Kidney (tissue), 14 donors: ENCODE results near the gene KIAA0930. TPM values are rescaled to one million over a fixed set of nuclear protein-coding genes. Genes with fewer than 3 reads are reported as not detected.

Experiments used
- DNase-seq, 5 donors: peaks; one replicate each; pipeline ENCODE4 v3.0.0-alpha.2; 2013 to 2020
- FAIRE-seq: peaks from 2 replicates; lab custom pipeline; 2012; peaks lifted over from hg19 to GRCh38; lab: Jason Lieb, UNC
- H3K27ac ChIP-seq, 2 donors: one replicate each; pipeline ENCODE4 v1.7.0; 2013; ENCODE audit warnings: low read depth in 2 of 2, low read length in 2 of 2, inconsistent platforms in 1 of 2
- H3K27me3 ChIP-seq: one replicate; pipeline ENCODE4 v1.7.1; 2013; ENCODE audit warnings: low read length, inconsistent platforms; ENCODE audit not compliant: control insufficient read depth, insufficient read depth
- H3K36me3 ChIP-seq, 3 donors: one replicate each; pipeline versions ENCODE4 v1.7.0 to v1.7.1; 2013; ENCODE audit warnings: low read length in 3 of 3, control low read depth in 1 of 3, inconsistent platforms in 1 of 3; ENCODE audit not compliant: insufficient read depth in 3 of 3, control insufficient read depth in 2 of 3
- H3K4me1 ChIP-seq, 3 donors: one replicate each; pipeline versions ENCODE4 v1.7.0 to v1.7.1; 2013; ENCODE audit warnings: low read length in 3 of 3, inconsistent platforms in 1 of 3, low read depth in 1 of 3; ENCODE audit not compliant: control insufficient read depth in 2 of 3, insufficient read depth in 2 of 3
- H3K4me3 ChIP-seq, 3 donors: one replicate each; pipeline versions ENCODE4 v1.7.0 to v1.8.1; 2013; ENCODE audit warnings: low read length in 3 of 3, control low read depth in 1 of 3, inconsistent platforms in 1 of 3
- H3K9ac ChIP-seq, 3 donors: one replicate each; pipeline versions ENCODE4 v1.7.0 to v1.7.1; 2013; ENCODE audit warnings: low read length in 3 of 3, control low read depth in 1 of 3, inconsistent platforms in 1 of 3
- H3K9me3 ChIP-seq, 3 donors: one replicate each; pipeline versions ENCODE4 v1.7.0 to v1.7.1; 2013; ENCODE audit warnings: low read length in 3 of 3, control low read depth in 1 of 3, inconsistent platforms in 1 of 3; ENCODE audit not compliant: control insufficient read depth in 2 of 3, insufficient read depth in 1 of 3
- CTCF ChIP-seq: IDR thresholded peaks from 3 replicates; pipeline ENCODE4 v1.5.1; 2012; ENCODE audit warnings: mild to moderate bottlenecking, moderate library complexity, borderline replicate concordance; ENCODE audit not compliant: insufficient read depth; ENCODE audit errors: extremely low read depth
- intact Hi-C: fragments of 100-400 bp; cut with DNase I; formaldehyde crosslinking; loops from one replicate; pipeline ENCODE4 v1.11.1; 2022
- polyA plus RNA-seq: library from polyadenylated mRNA; stranded (reverse); fragments of 350-450 nt; fragmentation: Illumina TruSeq; extraction: RNeasy Lipid Tissue Mini Kit (QIAGEN cat#74804); gene quantifications from one replicate; pipeline ENCODE4 v1.2.3, GENCODE V29; 2014; ENCODE audit warnings: low read depth, low replicate concordance; ENCODE audit not compliant: insufficient read depth
- total RNA-seq: library from RNA; stranded (reverse); fragmentation: NEBNext Ultra II Directional; extraction: Animal tissue kit (Norgen Biotek cat#: 25700); gene quantifications from one replicate; pipeline ENCODE4 v1.2.1, GENCODE V29; 2021
- donor health status: control.
- donor health status: control.
- donor health status: control.
- donor health status: control.
- donor health status: control.
- donor health status: DM: yes; HTN: yes; CAD: no.
- donor health status: Normal renal cell carcinoma (clear cell type).

The KIAA0930 gene
- total and polyA plus RNA-seq, 2 donors from 2014 or later, result 26.4 to 55.4 TPM

GRCh38 chr22:45201678-45202332, 38.9 kb downstream of the KIAA0930 start:
- Histone ChIP-seq H3K9me3 (no peaks in the 10 kb centered on the region), H3K27ac (no peak overlapping the region), H3K9ac (no peak overlapping the region), H3K4me1 (no peaks in the 10 kb centered on the region), H3K36me3 (peaks cover 0 to 10% (median 5%) of the 10 kb centered on the region in 3 donors), H3K27me3 (no peaks in the 10 kb centered on the region), H3K4me3 (no peak overlapping the region)
- TF ChIP-seq CTCF, result no peak
- intact Hi-C loops, result no loop called here
- FAIRE-seq (no peak), DNase-seq (no peak)

GRCh38 chr22:45200860-45201511, 39.7 kb downstream of the KIAA0930 start:
- intact Hi-C loops, result no loop called here
- Histone ChIP-seq H3K9ac (no peak overlapping the region), H3K4me1 (no peaks in the 10 kb centered on the region), H3K4me3 (no peak overlapping the region), H3K9me3 (no peaks in the 10 kb centered on the region), H3K36me3 (peaks cover 0 to 10% (median 5%) of the 10 kb centered on the region in 3 donors), H3K27ac (no peak overlapping the region), H3K27me3 (no peaks in the 10 kb centered on the region)
- DNase-seq, result no peak
- FAIRE-seq, result no peak
- no peak for TF ChIP-seq CTCF

- FAIRE-seq, result no peak
- intact Hi-C loops, result no loop called here
- DNase-seq, result no peak
Observed at GRCh38 chr22:45200230-45200629, 40.5 kb downstream of the KIAA0930 start.

More at GRCh38 chr22:45200230-45200629, 40.5 kb downstream of the KIAA0930 start:
- Histone ChIP-seq H3K9ac (no peak overlapping the region), H3K9me3 (no peaks in the 10 kb centered on the region), H3K27me3 (no peaks in the 10 kb centered on the region), H3K27ac (no peak overlapping the region), H3K36me3 (peaks cover 0 to 8% (median 5%) of the 10 kb centered on the region in 3 donors), H3K4me1 (no peaks in the 10 kb centered on the region), H3K4me3 (no peak overlapping the region)
- TF ChIP-seq CTCF, result no peak
